ENCODE data around the gene UBR4. TPM values are rescaled to one million over a fixed set of nuclear protein-coding genes. Genes with fewer than 3 reads are reported as not detected.

Gene UBR4
- total RNA-seq, 1 donor = 164 TPM

- Histone ChIP-seq H3K27me3 (ENCODE audit: insufficient read depth, low read length) (no peaks in the 10 kb centered on the region), H3K9me3 (ENCODE audit: low read depth, low read length) (no peaks in the 10 kb centered on the region), H3K4me1 (ENCODE audit: insufficient read depth, low read length) (no peaks in the 10 kb centered on the region), H3K4me3 (ENCODE audit: low read length) (no peak overlapping the region)
Measured at GRCh38 chr1:19153169-19153568, 56.9 kb downstream of the UBR4 start.

GRCh38 chr1:19151537-19151936, 58.5 kb downstream of the UBR4 start:
- H3K4me1 ChIP-seq (ENCODE audit: insufficient read depth, low read length) = no peaks in the 10 kb centered on the region
- H3K9me3 ChIP-seq (ENCODE audit: low read depth, low read length) = no peaks in the 10 kb centered on the region
- H3K27me3 ChIP-seq (ENCODE audit: insufficient read depth, low read length) = no peaks in the 10 kb centered on the region
- no peak overlapping the region for H3K4me3 ChIP-seq (ENCODE audit: low read length)

GRCh38 chr1:19149736-19150135, 60.3 kb downstream of the UBR4 start:
- Histone ChIP-seq H3K4me1 (ENCODE audit: insufficient read depth, low read length) (no peaks in the 10 kb centered on the region), H3K4me3 (ENCODE audit: low read length) (no peak overlapping the region), H3K9me3 (ENCODE audit: low read depth, low read length) (no peaks in the 10 kb centered on the region), H3K27me3 (ENCODE audit: insufficient read depth, low read length) (no peaks in the 10 kb centered on the region)

GRCh38 chr1:19140465-19140864, 69.6 kb downstream of the UBR4 start:
- no peaks in the 10 kb centered on the region for H3K4me1 ChIP-seq (ENCODE audit: insufficient read depth, low read length)
- no peaks in the 10 kb centered on the region for H3K9me3 ChIP-seq (ENCODE audit: low read depth, low read length)
- no peaks in the 10 kb centered on the region for H3K27me3 ChIP-seq (ENCODE audit: insufficient read depth, low read length)
- H3K4me3 ChIP-seq (ENCODE audit: low read length) = no peak overlapping the region

- no peaks in the 10 kb centered on the region for H3K27me3 ChIP-seq (ENCODE audit: insufficient read depth, low read length)
- H3K4me3 ChIP-seq (ENCODE audit: low read length) = no peak overlapping the region
- no peaks in the 10 kb centered on the region for H3K4me1 ChIP-seq (ENCODE audit: insufficient read depth, low read length)
- no peaks in the 10 kb centered on the region for H3K9me3 ChIP-seq (ENCODE audit: low read depth, low read length)
Measured at GRCh38 chr1:19139711-19140110, 70.4 kb downstream of the UBR4 start.

- Histone ChIP-seq H3K9me3 (ENCODE audit: low read depth, low read length) (no peaks in the 10 kb centered on the region), H3K4me3 (ENCODE audit: low read length) (no peak overlapping the region), H3K4me1 (ENCODE audit: insufficient read depth, low read length) (no peaks in the 10 kb centered on the region), H3K27me3 (ENCODE audit: insufficient read depth, low read length) (no peaks in the 10 kb centered on the region)
Measured at GRCh38 chr1:19138958-19139581, 71.0 kb downstream of the UBR4 start.

GRCh38 chr1:19138331-19138730, 71.7 kb downstream of the UBR4 start:
- Histone ChIP-seq H3K4me1 (ENCODE audit: insufficient read depth, low read length) (no peaks in the 10 kb centered on the region), H3K4me3 (ENCODE audit: low read length) (no peak overlapping the region), H3K27me3 (ENCODE audit: insufficient read depth, low read length) (no peaks in the 10 kb centered on the region), H3K9me3 (ENCODE audit: low read depth, low read length) (no peaks in the 10 kb centered on the region)

- H3K4me3 ChIP-seq (ENCODE audit: low read length) = no peak overlapping the region
- H3K27me3 ChIP-seq (ENCODE audit: insufficient read depth, low read length) = no peaks in the 10 kb centered on the region
- no peaks in the 10 kb centered on the region for H3K4me1 ChIP-seq (ENCODE audit: insufficient read depth, low read length)
- no peaks in the 10 kb centered on the region for H3K9me3 ChIP-seq (ENCODE audit: low read depth, low read length)
Measured at GRCh38 chr1:19137158-19137557, 72.9 kb downstream of the UBR4 start.

GRCh38 chr1:19133360-19133759, 76.7 kb downstream of the UBR4 start:
- Histone ChIP-seq H3K4me1 (ENCODE audit: insufficient read depth, low read length) (peaks cover 3% of the 10 kb centered on the region), H3K4me3 (ENCODE audit: low read length) (no peak overlapping the region), H3K9me3 (ENCODE audit: low read depth, low read length) (no peaks in the 10 kb centered on the region), H3K27me3 (ENCODE audit: insufficient read depth, low read length) (no peaks in the 10 kb centered on the region)

- Histone ChIP-seq H3K9me3 (ENCODE audit: low read depth, low read length) (no peaks in the 10 kb centered on the region), H3K4me1 (ENCODE audit: insufficient read depth, low read length) (peaks cover 3% of the 10 kb centered on the region), H3K4me3 (ENCODE audit: low read length) (no peak overlapping the region), H3K27me3 (ENCODE audit: insufficient read depth, low read length) (no peaks in the 10 kb centered on the region)
Measured at GRCh38 chr1:19130468-19130867, 79.6 kb downstream of the UBR4 start.

GRCh38 chr1:19128968-19129514, 81.0 kb downstream of the UBR4 start:
- Histone ChIP-seq H3K4me1 (ENCODE audit: insufficient read depth, low read length) (peaks cover 16% of the 10 kb centered on the region), H3K4me3 (ENCODE audit: low read length) (no peak overlapping the region), H3K9me3 (ENCODE audit: low read depth, low read length) (no peaks in the 10 kb centered on the region), H3K27me3 (ENCODE audit: insufficient read depth, low read length) (no peaks in the 10 kb centered on the region)

GRCh38 chr1:19124273-19124672, 85.8 kb downstream of the UBR4 start:
- H3K9me3 ChIP-seq (ENCODE audit: low read depth, low read length) = no peaks in the 10 kb centered on the region
- no peak overlapping the region for H3K4me3 ChIP-seq (ENCODE audit: low read length)
- H3K4me1 ChIP-seq (ENCODE audit: insufficient read depth, low read length) = peaks cover 26% of the 10 kb centered on the region
- H3K27me3 ChIP-seq (ENCODE audit: insufficient read depth, low read length) = no peaks in the 10 kb centered on the region

- Histone ChIP-seq H3K27me3 (ENCODE audit: insufficient read depth, low read length) (no peaks in the 10 kb centered on the region), H3K4me1 (ENCODE audit: insufficient read depth, low read length) (peaks cover 25% of the 10 kb centered on the region), H3K4me3 (ENCODE audit: low read length) (no peak overlapping the region), H3K9me3 (ENCODE audit: low read depth, low read length) (no peaks in the 10 kb centered on the region)
Measured at GRCh38 chr1:19123837-19124236, 86.2 kb downstream of the UBR4 start.

GRCh38 chr1:19122668-19123067, 87.4 kb downstream of the UBR4 start:
- H3K9me3 ChIP-seq (ENCODE audit: low read depth, low read length) = no peaks in the 10 kb centered on the region
- no peaks in the 10 kb centered on the region for H3K27me3 ChIP-seq (ENCODE audit: insufficient read depth, low read length)
- H3K4me3 ChIP-seq (ENCODE audit: low read length) = no peak overlapping the region
- peaks cover 25% of the 10 kb centered on the region for H3K4me1 ChIP-seq (ENCODE audit: insufficient read depth, low read length)

- H3K27me3 ChIP-seq (ENCODE audit: insufficient read depth, low read length) = no peaks in the 10 kb centered on the region
- H3K9me3 ChIP-seq (ENCODE audit: low read depth, low read length) = no peaks in the 10 kb centered on the region
- peaks cover 25% of the 10 kb centered on the region for H3K4me1 ChIP-seq (ENCODE audit: insufficient read depth, low read length)
- H3K4me3 ChIP-seq (ENCODE audit: low read length) = no peak overlapping the region
Measured at GRCh38 chr1:19121192-19121591, 88.9 kb downstream of the UBR4 start.

GRCh38 chr1:19120070-19120469, 90.0 kb downstream of the UBR4 start:
- Histone ChIP-seq H3K4me1 (ENCODE audit: insufficient read depth, low read length) (peaks cover 21% of the 10 kb centered on the region), H3K9me3 (ENCODE audit: low read depth, low read length) (no peaks in the 10 kb centered on the region), H3K4me3 (ENCODE audit: low read length) (no peak overlapping the region), H3K27me3 (ENCODE audit: insufficient read depth, low read length) (no peaks in the 10 kb centered on the region)
